Measurements from ENCODE around the gene TRAF1.

TRAF1 gene

DNA sequence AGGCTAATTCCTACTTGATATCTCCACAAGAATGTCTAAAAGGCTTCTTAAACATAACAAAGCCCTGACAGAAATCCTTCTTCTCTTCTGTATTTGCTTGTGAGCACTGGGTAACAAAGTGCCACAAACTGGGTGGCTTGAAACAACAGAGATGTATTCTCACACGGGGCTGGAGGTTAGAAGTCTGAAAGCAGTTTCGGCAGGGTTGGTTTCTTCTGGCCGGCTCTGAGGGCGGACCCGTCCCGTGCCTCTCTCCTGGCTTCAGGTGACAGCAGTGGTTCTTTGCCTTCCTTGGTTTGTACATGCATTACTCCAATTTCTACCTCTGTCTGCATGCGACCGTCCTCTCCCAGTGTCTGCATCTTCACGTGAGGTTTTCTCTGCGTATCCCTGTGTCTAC lies 14.0 kb upstream of the TRAF1 start:
- no peak for DNase-seq (ENCODE audit: low spot score)

GRCh38 chr9:120938851-120939250 lies 12.3 kb upstream of the TRAF1 start:
- no peak for DNase-seq (ENCODE audit: low spot score)

DNA sequence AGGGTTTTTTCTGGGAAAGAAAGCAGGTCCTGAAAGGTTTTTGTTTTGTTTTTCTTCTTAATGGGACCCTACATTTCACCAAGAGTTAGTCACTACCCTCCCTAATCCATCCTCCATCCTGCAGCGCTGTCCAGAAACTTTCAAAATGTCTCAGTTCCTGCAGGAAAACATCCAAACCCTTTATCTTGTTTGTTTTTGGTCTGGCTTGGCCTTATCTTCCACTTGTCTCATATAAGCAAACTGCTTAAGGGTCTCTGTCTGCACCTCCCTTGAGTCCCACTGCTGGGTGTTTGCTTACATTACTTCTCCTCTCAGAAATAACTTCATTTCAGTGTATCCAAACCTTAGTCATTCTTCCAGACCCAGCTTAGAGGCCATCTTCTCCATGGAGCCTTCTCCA lies 11.0 kb upstream of the TRAF1 start:
- DNase-seq (ENCODE audit: low spot score), result no peak

DNA sequence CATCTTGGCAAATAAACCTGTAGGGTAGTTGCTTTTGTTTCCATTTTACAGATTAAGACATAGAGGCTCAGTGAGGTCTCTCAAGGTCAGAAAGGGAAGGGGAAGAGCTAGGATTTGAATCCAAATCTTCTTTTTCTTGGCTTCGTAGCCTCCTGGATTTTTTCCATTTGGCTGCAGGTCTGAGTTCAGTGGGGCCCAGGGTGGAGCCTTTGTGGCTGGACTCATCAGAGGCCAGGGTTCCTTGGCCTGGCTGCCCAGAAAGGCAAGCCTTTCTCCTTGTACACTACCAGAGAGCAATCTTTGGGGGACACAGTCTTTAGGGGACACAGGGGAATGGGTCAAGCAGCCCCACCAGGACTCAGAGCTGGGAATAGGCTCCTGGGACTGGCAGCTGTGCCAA lies 10.5 kb upstream of the TRAF1 start:
- no peak for DNase-seq (ENCODE audit: low spot score)

GRCh38 chr9:120936764-120937122 lies 10.1 kb upstream of the TRAF1 start:
- DNase-seq (ENCODE audit: low spot score), result no peak

GRCh38 chr9:120936011-120936763 lies 9.6 kb upstream of the TRAF1 start:
- peak; percentile 93 for DNase-seq (ENCODE audit: low spot score)

DNA sequence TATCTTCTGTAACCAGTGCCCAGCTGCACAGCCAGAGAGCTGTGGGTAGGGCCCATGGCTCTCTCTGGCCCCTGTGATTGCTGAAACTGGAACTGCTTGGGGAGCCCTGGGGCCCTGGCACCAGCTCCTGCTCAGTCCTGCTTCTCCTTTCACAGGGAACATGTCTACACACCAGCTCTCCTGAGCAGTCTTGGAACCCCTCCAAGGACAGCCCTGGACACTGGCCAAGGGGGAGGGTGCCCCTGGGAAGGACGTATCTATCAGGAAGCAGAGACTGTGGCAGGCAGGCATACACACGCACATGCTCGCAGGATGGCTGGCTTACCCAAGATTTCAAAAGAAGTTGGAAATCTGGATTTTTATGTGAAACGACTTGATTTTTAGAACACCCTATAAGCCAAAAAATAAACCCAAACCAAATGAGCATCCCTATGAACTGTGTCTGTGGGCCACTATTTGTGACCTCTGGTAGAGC lies 8.8 kb upstream of the TRAF1 start:
- DNase-seq (ENCODE audit: low spot score), result no peak

GRCh38 chr9:120934281-120934680 lies 7.7 kb upstream of the TRAF1 start:
- no peak for DNase-seq (ENCODE audit: low spot score)

DNA sequence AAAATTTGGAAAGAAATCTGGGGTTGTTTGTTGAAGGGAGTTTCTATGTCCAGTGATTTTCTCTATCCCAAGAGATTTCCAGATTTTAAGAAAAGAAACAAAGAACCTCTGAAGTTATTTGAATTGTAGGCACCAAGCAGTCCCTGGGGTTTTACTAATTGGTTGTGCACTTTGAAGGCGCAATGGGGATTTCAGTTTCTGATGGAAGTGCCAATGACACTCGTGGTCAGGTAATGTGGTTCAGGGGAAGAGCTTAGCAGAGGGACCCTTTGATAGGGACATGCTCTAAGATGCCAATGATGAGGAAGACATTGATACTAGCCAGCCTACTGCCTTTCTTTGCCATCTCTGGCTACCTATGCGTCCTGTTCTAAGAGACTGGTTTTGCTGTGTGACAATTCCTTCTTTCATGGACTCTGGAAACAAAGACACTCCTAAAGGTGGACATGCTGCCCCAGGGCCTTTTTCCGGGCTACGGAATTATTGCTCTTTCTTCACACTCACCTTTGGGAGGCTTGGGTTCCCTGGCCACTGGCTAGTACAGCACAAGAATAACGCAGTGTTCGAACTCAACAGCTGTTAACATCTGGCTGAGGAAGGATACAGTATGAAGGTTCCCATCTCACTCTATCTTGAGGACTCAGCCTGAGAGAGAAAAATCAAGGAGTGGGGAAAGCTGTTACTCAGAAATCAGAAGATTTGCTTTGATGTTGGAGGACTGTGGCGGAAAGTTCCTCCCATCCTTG lies 6.9 kb upstream of the TRAF1 start:
- DNase-seq (ENCODE audit: low spot score), result no peak

- DNase-seq (ENCODE audit: low spot score), result no peak
Observed at GRCh38 chr9:120932086-120932823, 5.7 kb upstream of the TRAF1 start.

GRCh38 chr9:120931231-120932085 lies 4.9 kb upstream of the TRAF1 start:
- no peak for DNase-seq (ENCODE audit: low spot score)

GRCh38 chr9:120929229-120929791 lies 2.7 kb upstream of the TRAF1 start:
- DNase-seq (ENCODE audit: low spot score), result no peak

DNA sequence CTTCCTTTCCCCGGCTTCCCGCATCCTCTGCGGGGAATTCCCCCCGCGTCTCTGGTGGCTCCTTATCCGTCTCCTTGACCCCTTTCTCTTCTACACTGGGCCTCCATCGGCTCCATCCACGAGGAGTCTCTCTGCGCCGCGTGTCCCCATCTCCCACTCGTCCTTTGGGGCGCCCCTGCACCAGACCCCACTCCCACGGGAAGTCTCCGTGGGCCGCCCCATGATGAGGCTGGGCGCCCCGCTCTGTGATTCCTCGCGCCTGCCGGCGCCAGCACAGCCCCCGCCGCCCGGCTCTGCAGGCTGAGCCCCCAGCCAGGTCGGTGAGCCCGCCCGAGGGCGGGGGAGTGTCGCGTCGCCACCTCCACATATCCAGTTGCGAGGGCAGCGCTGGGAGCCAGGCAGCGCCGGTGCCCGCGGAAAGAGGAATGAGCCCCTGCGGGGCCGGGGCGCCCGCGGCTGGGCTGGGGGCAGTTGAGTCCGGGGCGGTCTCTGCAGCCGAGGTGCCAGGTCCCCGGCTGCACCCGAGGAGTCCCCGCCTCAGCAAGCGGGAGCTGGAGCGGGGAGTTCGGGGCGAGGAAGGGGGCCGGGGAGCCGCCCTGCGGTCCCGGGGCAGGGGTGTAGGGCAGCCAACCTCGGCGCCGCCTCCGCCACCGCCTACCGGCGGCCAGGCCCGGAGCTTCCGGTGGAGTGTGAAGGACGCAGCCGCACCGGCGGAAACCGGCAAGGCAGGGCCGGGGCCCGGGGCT lies 2.1 kb upstream of the TRAF1 start:
- peak; percentile 87 for DNase-seq (ENCODE audit: low spot score)

- no peak for DNase-seq (ENCODE audit: low spot score)
Observed at GRCh38 chr9:120928015-120928482, 1.5 kb upstream of the TRAF1 start.

DNA sequence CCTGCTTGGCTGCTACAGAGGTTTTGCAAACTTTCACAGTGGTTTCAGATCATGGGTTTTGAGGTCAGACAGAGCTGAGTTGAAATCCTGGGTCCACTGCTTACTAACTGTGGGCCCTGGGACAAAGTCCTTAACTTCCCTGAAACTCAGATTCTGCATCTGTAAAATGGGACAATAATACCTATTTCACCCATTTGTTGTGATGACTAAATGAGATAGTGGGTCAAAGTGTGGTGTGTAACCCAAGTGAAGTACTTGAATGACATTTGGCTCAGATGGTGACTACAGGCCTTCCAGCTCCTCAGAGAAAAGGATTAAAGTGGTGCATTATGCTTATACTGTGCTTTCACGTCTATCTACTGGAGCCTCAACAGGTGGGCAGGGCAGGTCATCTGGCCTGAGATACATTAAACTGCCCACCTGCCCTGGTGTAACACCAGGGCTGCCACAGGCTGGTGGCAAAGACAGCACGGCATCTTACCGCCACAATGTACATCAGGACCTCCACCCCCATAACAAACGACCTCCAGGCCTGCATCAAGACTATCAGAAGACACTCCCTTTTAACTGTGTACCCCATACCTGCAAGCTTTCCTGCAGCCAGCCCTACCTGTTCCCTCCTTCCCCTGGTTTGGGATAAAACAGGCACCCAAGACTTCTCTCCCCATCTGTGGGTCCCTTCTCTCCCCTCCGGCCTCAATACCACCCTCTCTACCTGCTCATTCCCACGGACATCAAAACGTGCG lies 846 bp upstream of the TRAF1 start:
- DNase-seq (ENCODE audit: low spot score), result no peak

DNA sequence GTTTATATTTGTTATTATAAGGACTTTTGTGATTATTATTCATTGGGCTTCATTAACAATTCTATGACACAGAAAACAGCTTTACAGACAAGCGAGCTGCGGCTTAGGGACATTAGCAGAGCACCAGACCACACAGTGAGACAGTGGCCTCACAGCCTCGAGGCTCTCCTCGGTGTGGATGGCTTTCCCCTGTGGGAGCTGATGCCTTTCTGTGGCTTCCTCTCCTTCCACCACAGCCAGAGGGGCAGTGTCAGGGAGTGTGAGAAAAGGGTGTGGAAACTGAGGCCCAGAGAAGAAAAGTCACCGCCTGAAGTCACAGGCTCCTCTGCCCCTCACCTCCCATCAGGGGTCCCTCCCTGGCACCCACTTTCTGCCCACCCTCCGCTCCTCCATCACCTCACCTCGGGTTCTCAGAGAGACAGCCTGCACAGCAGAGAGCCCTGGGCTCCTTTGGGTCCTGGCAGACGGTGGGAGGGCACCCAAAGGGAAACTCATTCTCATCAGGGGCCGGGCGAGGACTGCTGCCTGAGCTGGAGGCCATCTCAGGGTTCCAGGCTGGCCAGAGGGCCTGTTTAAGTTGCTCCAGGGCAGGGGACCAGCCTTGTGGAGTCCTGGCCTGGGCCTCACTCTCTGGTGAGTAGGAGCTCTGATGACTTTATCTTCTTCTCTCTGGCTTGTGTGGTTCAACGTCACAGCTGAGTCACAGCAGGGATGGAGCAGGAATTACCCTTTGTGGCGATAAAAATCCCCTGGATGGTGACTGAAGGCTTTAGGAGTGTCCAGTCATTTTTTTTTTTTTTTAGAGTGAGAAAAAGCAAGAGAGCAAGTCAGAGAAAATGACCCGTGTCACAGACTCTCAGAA lies 830 bp downstream of the TRAF1 start:
- DNase-seq (ENCODE audit: low spot score), result no peak

DNA sequence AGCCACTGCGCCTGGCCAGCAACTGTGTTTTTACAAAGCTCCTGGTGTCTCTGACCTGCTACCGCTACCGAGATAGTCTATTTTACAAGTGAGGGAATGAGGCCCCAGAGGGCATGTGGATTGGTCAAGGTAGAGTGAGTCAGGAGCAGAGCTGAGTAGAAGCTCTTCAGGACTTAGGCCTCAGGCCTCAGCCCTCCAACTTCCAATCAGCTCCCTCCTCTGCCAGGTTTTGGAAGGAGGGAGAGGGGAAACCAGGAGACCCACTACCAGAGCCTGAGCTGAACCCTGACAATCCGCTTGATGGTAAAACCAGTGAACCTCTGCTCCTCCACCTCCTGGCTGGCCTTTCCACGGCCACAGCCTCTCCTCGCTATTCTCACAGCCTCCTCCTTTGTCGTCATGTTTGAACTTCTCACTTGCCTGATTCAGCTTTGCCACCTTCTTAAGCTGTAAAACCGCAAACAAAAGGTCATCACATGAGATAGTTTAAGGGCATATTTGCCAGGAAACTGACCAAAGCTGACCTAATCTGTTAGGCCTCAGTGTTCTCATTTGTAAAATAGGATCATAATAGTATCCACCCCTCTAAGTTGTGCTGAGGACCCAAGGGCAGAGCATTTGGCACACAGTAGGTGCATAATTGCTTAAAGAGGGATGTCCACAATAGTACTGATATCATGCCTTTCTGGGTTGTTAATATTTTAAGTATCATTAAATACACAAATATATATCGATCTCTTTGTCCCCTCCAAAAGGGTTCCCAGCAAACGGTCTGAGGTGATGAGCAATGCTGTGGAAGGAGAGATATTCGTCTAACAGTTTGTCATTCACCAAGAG lies 1.7 kb downstream of the TRAF1 start:
- DNase-seq (ENCODE audit: low spot score), result no peak

Measured in HuH-7.5 (cell line).